Measurements from ENCODE around the gene ANAPC7.
"Not testable (repeated sequence)": the region's sequence is repeated elsewhere in the genome, so short reads cannot be mapped to it uniquely, and the experiment has no call there.

The ANAPC7 gene

GRCh38 chr12:110403146-110403975 lies at the start of gene ANAPC7:
Gene ANAPC7 (minus strand): TSS chr12:110403708. CDS start chr12:110403627, 81 bp downstream.
- TF ChIP-seq GATA1 (IDR thresholded peaks at IDR 0.05; ENCODE audit: low read depth, low read length), result no peak
- peak; percentile 71 for TF ChIP-seq POLR2A (IDR thresholded peaks at IDR 0.05; ENCODE audit: low read length)
- DNase-seq, result peak; percentile 93 to 95

GRCh38 chr12:110451263-110451662 lies 47.8 kb upstream of the ANAPC7 start:
- TF ChIP-seq POLR2A (IDR thresholded peaks at IDR 0.05; ENCODE audit: low read length) (no peak), GATA1 (IDR thresholded peaks at IDR 0.05; ENCODE audit: low read depth, low read length) (no peak)
- DNase-seq, result no peak

- TF ChIP-seq GATA1 (IDR thresholded peaks at IDR 0.05; ENCODE audit: low read depth, low read length), result no peak
- TF ChIP-seq POLR2A (IDR thresholded peaks at IDR 0.05; ENCODE audit: low read length), result peak; percentile 74
- DNase-seq, result peak; percentile 96 to 97
These were observed 46.4 kb upstream of the ANAPC7 start, which contains the start of gene ARPC3 for GRCh38 chr12:110449799-110450497. Gene ARPC3 (minus strand): TSS chr12:110450337. CDS start chr12:110450260, 77 bp downstream.

GRCh38 chr12:110444455-110444854 lies 40.9 kb upstream of the ANAPC7 start:
- TF ChIP-seq POLR2A (IDR thresholded peaks at IDR 0.05; ENCODE audit: low read length) (no peak), GATA1 (IDR thresholded peaks at IDR 0.05; ENCODE audit: low read depth, low read length) (no peak)
- no peak for DNase-seq

- TF ChIP-seq GATA1 (IDR thresholded peaks at IDR 0.05; ENCODE audit: low read depth, low read length), result no peak
- no peak for TF ChIP-seq POLR2A (IDR thresholded peaks at IDR 0.05; ENCODE audit: low read length)
- no peak for DNase-seq
These were observed 32.7 kb upstream of the ANAPC7 start for GRCh38 chr12:110436231-110436630.

GRCh38 chr12:110431957-110432587 lies 28.6 kb upstream of the ANAPC7 start:
- peak; percentile 15 to 32 for DNase-seq
- TF ChIP-seq GATA1 (IDR thresholded peaks at IDR 0.05; ENCODE audit: low read depth, low read length), result no peak
- no peak for TF ChIP-seq POLR2A (IDR thresholded peaks at IDR 0.05; ENCODE audit: low read length)

- DNase-seq, result not testable (repeated sequence)
These were observed 26.2 kb upstream of the ANAPC7 start for GRCh38 chr12:110429676-110430075.

GRCh38 chr12:110426406-110426805 lies 22.9 kb upstream of the ANAPC7 start:
- TF ChIP-seq GATA1 (IDR thresholded peaks at IDR 0.05; ENCODE audit: low read depth, low read length), result no peak
- no peak for TF ChIP-seq POLR2A (IDR thresholded peaks at IDR 0.05; ENCODE audit: low read length)
- no peak for DNase-seq

GRCh38 chr12:110424237-110424636 lies 20.7 kb upstream of the ANAPC7 start:
- TF ChIP-seq GATA1 (IDR thresholded peaks at IDR 0.05; ENCODE audit: low read depth, low read length) (no peak), POLR2A (IDR thresholded peaks at IDR 0.05; ENCODE audit: low read length) (no peak)

GRCh38 chr12:110421701-110422100 lies 18.2 kb upstream of the ANAPC7 start:
- no peak for TF ChIP-seq POLR2A (IDR thresholded peaks at IDR 0.05; ENCODE audit: low read length)
- TF ChIP-seq GATA1 (IDR thresholded peaks at IDR 0.05; ENCODE audit: low read depth, low read length), result no peak
- no peak for DNase-seq

More at GRCh38 chr12:110424237-110424636, 20.7 kb upstream of the ANAPC7 start:
- DNase-seq, result no peak

GRCh38 chr12:110421159-110421661 lies 17.7 kb upstream of the ANAPC7 start:
- DNase-seq, result no peak
- no peak for TF ChIP-seq POLR2A (IDR thresholded peaks at IDR 0.05; ENCODE audit: low read length)
- TF ChIP-seq GATA1 (IDR thresholded peaks at IDR 0.05; ENCODE audit: low read depth, low read length), result no peak

GRCh38 chr12:110420644-110421043 lies 17.1 kb upstream of the ANAPC7 start:
- not testable (repeated sequence) for DNase-seq

GRCh38 chr12:110417113-110417512 lies 13.6 kb upstream of the ANAPC7 start:
- DNase-seq, result not testable (repeated sequence)

- DNase-seq, result not testable (repeated sequence)
These were observed 6.6 kb upstream of the ANAPC7 start for GRCh38 chr12:110410086-110410485.

GRCh38 chr12:110405126-110405662 lies 1.7 kb upstream of the ANAPC7 start:
- DNase-seq, result not testable (repeated sequence)

Data from erythroblast (primary cell).